ENCODE measurements around the gene ALS2CL.
"Not testable (repeated sequence)": the region's sequence is repeated elsewhere in the genome, so short reads cannot be mapped to it uniquely, and the experiment has no call there.

ALS2CL gene

DNA sequence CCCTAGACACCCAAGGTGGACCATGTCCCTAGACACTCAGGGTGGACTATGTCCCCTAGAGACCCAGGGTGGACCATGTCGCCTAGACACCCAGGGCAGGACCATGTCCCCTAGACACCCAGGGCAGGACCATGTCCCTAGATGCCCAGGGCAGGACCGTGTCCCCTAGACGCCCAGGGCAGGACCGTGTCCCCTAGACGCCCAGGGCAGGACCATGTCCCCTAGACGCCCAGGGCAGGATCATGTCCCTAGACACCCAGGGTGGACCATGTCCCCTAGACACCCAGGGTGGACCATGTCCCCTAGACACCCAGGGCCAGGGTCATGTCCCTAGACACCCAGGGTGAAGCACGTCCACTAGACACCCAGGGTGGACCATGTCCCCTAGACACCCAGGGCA is 10.9 kb upstream of the ALS2CL start:
- not testable (repeated sequence) for DNase-seq

DNA sequence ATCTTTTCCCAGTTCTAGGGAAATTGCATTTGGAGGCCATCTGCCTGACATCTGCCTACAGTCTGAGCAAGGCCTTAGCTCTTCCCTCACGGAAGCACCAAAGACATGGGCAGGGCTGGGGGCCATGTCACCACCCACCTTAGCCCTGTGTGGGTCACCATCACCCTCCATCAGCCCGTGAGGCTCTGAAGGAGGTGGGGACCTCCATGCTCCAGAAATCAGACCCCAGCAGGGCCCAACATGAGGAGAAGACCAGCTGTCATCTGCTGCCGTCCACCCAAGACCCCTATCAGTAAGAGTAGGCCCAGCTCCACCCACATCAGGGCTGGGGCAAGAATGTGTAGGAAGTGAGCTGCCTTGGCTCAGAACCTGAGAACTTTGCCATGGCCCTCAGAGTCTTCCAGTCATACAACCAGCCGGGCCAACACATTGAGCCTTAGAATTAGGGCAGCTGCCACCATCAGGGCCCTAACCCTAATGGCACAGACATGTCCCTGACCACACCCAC is 9.6 kb upstream of the ALS2CL start:
- DNase-seq: no peak

- no peak for DNase-seq
These were observed 8.9 kb upstream of the ALS2CL start for GRCh38 chr3:46702246-46703012.

- no peak for DNase-seq
These were observed 7.9 kb upstream of the ALS2CL start, which contains the start of gene TMIE for GRCh38 chr3:46701181-46701939. TMIE (plus strand) TSS chr3:46701392; CDS start chr3:46701488, 96 bp downstream.

GRCh38 chr3:46700772-46701171 is 7.3 kb upstream of the ALS2CL start:
- peak; percentile 59 for DNase-seq

DNA sequence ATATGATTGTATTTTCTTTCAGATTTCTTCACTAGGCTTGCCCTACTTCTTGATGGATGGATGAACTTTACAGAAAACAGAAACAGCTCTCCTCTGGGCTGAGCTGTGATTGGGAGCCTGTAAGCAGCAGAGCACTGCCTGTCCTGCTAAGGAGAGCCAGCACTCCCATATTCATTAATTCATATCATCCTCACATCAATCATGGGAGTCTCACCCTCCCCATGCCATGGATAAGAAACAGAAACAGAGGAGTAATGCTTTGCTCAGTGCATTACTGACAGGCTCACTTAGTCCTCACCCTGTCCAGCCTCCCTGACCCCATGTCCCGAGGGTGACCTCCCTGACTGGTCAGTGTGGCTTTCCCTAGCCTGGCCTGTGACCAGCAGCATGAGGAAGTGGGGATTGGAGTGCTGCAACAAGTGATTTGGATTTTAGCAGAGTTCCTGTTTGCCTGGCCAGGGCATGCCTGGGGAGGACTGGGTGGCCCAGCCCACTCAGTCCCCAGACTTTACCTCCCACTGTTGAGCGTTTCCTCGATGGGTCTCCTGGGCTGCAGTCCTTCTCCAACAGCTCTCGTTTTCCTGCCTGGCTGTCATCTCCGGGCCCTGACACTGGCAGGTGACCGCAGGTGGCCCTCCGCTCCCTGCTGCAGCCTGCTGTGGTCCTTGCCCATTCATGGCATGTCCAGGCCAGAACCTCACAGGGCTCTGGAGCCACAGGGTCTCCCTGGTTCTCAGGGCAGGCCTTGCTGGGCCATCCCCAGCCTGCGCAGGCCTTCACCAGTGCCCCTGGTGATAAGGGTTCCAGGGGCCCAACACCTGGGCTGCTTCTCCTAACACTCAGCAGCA is 6.4 kb upstream of the ALS2CL start:
- no peak for DNase-seq

DNA sequence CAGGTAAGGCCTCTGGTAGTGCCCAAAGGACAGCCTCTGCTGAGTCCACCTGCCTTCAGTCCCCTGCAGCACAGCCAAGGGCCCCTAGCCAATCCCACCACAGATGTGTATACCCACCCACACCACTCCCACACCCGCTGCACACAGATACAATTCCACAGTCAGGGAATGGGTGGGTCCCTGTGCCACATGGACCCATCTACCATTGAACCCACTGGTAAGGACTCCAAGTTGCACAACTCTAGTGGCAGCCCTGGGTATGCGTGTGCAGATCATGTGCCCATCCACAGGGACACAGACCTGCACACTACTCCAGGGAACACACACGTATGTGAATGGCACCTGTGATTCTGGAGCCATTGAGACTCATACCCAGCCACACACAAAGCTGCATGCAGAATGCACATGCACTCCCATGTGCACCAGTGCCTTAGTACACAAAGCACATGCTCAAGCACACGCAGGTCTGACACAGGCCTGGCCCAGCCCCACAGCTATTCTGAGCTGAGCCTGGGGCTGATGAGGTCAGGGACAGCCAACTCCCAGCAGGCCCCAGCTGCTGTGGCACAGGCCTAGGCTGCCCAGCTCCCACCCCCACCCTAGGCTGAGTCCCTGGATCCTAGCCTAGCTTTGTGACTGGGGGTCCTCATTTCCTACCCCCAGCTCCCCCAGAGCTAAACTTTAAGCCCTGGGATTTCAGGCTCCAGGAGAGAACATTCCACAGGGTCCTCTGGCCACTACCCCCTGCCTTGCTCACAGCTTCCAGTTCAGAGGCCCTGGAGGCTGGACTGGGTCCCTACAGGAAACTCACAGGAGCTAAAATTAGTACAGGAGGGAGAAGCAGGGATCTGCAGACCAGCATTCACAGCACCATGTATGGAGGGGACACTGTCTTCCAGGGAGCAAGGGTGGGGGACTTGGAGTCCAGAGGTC is 2.7 kb upstream of the ALS2CL start:
- no peak for DNase-seq

DNA sequence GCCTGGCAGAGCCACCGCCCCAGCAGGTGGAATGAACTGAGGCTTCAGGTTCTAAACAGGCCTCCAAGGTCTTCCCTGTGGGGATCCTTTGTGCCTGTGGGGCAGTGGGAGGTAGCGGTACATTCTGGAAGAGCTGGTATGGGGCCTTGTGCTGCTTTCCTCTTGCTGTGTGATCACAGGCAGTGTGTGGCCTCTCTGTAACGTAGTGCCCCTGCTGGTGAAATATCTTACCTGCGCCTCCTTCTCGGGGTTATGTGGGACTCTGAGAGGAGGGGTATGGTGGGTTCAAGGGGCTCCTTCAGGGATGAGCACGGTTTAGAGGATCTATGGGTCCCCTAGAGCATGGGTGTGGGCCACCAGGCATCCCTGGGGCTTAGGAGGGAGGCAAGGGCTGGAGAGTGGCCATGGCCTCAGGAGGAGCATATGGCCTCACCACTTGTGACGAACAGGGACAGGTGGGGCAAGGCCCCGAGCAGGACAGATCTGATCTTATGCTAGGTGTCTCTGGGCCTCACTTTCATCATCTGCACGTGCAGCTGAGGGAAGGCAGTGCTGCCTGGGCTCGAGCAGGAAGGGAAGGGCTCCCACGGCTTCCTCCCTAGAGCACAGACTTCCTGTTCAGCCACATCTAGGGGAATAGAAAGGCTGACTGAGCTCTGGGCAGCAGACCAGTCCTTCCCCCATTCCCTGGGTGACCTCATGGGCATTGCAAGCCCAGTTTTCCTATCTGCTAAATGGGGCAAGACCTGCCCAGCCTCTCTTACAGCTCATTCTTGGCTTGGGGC is 1.9 kb upstream of the ALS2CL start:
- peak; percentile 44 for DNase-seq

GRCh38 chr3:46694520-46694919 is 1.0 kb upstream of the ALS2CL start:
- DNase-seq: no peak

- DNase-seq: no peak
These were observed 380 bp upstream of the ALS2CL start for GRCh38 chr3:46693892-46694226.

DNA sequence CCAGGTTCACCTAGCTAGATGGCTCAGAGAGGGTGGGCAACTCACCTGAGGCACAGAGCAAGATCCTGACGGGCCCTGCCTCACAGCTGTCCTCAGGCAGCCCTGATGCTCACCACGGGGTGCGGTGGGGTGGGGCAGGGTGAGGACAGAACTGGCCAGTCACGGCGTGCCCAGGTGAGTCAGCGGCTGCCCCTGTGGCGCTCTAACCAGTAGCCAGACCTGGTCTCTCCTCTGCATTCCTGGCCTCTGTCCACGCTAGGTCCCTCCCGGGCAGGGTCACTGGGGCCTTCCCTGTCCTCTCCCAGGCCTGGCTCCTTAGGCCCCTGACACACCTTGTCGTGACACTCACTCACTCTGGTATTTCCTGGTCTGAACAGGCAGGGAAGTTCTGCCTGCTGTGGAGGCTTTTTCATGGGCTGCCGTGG is 901 bp downstream of the ALS2CL start:
- no peak for DNase-seq

DNA sequence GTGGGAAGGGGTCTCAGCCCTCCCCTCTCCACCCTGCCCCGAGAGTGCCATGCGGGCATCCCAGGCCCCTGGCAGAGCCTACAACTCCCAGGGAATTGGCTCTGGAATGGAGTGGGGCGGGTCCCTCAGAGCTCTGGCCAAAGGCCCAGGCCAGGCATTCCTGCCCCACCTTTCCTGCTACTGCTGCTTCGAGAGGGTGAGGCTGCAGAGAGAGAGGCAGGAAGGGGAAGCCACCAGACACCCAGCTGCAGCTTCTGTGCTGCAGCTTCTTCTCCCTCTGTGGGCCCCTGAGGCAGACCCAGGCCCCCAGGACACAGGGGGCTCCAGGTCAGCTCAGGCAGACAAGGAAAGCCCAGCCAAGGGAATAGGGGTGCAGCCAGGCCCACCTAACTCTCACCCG is 2.7 kb downstream of the ALS2CL start:
- DNase-seq: peak; percentile 50

DNA sequence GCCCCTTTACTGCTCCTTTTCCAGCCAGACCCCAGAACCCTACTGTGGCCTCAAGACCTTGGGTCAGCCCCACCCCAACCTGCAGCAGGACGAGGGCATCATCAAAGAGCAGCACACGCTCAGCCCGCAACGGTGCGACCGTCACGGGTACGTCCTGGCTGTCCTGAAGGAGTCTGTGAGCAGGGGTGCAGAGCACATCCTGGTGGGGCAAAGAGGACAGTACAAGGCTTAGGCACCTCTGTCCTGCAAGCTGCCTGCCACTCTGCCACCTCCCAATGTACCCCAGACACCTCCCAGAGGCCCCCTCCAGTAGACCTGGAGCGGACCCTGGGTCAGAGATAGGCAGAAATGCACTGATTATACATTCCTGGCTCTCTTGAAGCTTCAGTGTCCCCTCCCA is 8.0 kb downstream of the ALS2CL start:
- DNase-seq: no peak

GRCh38 chr3:46684891-46685290 is 8.6 kb downstream of the ALS2CL start:
- DNase-seq: no peak

- DNase-seq: no peak
These were observed 10.5 kb downstream of the ALS2CL start for GRCh38 chr3:46682974-46683373.

DNA sequence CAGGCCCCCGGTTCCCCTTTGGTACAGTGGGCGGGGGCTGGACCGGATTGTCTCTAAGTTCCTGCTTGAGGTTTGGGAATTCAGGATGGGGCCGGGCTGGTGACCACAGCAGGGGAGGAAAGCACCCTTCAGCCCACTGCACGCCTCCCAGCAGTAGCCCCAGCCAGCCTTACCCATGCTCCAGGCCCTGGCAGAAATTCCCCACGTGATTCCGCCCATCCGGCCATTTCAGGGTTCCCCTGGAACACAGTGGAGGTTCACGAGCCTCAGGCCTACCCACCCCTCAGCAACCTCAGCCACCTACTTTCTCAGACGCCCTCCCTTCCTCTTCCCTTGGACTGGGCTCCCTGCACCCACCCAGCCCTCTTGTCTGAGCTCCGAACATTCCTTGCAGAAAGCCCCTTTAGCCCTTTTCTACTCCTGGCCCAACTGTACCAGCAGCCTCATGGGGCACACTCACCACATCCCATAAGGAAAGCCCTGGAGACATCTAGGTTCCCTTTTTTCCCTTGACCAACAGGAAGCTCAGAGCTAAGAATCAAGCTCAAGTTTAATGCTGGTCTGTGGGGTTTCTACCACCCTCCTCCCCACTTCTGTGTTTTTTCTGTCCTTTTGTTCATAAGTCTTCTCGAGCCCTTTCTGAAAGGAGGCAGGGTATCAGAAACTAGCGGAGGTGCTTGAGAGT is 11.5 kb downstream of the ALS2CL start:
- no peak for DNase-seq

- DNase-seq: no peak
These were observed 12.1 kb downstream of the ALS2CL start for GRCh38 chr3:46681387-46681786.

DNA sequence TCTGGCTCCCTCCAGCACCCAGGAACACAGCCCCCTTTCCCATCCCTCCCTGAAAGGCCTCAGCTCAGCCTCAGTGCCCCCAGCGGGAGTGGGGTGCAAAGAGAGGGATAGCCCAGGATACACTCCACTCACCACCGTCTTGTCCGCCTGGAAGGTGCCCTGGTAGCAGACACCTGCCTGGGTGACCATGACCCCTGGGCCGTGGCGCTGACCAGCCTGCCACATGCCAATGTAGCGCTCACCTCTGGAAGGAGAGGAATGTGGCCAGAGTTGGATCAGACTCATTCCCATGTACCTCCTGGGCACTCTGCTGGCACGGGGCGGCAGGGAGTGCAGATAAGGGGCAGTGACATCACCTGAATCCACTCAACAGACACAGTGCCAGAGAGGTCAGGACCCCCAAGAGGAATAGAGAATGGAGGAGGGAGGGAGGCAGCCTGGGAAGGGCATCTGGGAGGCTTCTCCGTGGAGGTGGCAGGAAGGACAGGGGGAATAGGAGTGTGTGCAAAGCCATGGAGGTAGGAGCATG is 13.1 kb downstream of the ALS2CL start:
- no peak for DNase-seq

DNA sequence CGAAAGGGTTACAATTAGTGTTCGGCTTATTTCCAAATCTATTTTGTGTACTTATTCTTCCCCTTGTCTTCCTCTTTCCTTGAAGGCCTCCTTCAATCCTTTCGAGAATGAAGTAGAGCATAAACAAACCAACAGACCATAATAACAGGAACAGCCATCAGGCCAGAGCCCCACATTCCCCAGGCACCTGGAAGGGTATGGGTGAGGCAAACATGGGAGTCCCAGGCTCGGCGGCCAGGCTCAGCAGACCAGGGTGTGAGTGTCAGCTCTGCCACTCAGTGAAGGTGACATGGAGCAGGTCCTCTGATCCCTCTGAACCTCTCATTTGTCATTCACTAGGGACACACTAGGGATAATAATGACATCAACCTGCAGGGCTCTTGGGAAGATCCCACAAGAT is 13.8 kb downstream of the ALS2CL start:
- no peak for DNase-seq

GRCh38 chr3:46678280-46678679 is 15.2 kb downstream of the ALS2CL start:
- no peak for DNase-seq

GRCh38 chr3:46677411-46677726 is 16.1 kb downstream of the ALS2CL start:
- DNase-seq: peak; percentile 59

All from right hindlimb (tissue), 1 donor.